ENCODE data around the gene NAB2. TPM values are rescaled to one million over a fixed set of nuclear protein-coding genes. Genes with fewer than 3 reads are reported as not detected.
"Not testable (repeated sequence)": the region's sequence is repeated elsewhere in the genome, so short reads cannot be mapped to it uniquely, and the experiment has no call there.

The NAB2 gene
- total and polyA plus RNA-seq, 2 donors (not counting 3 experiments of a cell fraction or from before 2014, with no cell fraction given): 14.6 to 15.9 TPM

GRCh38 chr12:57120718-57121117, 31.8 kb downstream of the NAB2 start:
- H3K9ac ChIP-seq (replicated peaks; ENCODE audit: extremely low read depth, insufficient read depth, low read length); H4K20me1 ChIP-seq (replicated peaks; ENCODE audit: control insufficient read depth, extremely low read depth, insufficient read depth, low read length); H3K79me2 ChIP-seq (ENCODE audit: control insufficient read depth, insufficient read depth, low read length); H3K4me3 ChIP-seq (replicated peaks in 1 of 3; ENCODE audit: insufficient read depth in 1 of 3, low read depth in 1 of 3, low read length in 3 of 3); H3K27ac ChIP-seq (ENCODE audit: insufficient read depth, low read depth, low read length); FAIRE-seq; H3K9me1 ChIP-seq (replicated peaks; ENCODE audit: control insufficient read depth, extremely low read depth, insufficient read depth, low read length); H3K36me3 ChIP-seq (ENCODE audit: control insufficient read depth in 2 of 2, extremely low read depth in 1 of 2, insufficient read depth in 2 of 2, low read length in 2 of 2); H3K4me1 ChIP-seq (ENCODE audit: control insufficient read depth, extremely low read depth, insufficient read depth, low read length); H2AFZ ChIP-seq (ENCODE audit: low read depth, low read length); BruUV-seq (replicated peaks); H3K9me3 ChIP-seq (replicated peaks; ENCODE audit: control insufficient read depth, insufficient read depth, low read length); POLR2A ChIA-PET; H3K4me2 ChIP-seq (ENCODE audit: insufficient read depth, low read length); intact Hi-C loops (cut with micrococcal nuclease); DNase-seq (ENCODE audit: low read depth, low spot score): not testable (repeated sequence)
- dilution Hi-C loops (cut with MboI; ENCODE audit: extremely low pct_ligation_motif_present, low sequenced_read_pairs): loop anchor here (5.0 kb wide), 1 partner anchor 52 kb away; no protein-coding TSS in a partner anchor
- CTCF ChIA-PET: interaction anchor here (0.9 to 18.0 kb wide), 6 partner anchors 9 to 122 kb away, joined by 3 to 429 read pairs (median 32); partner anchors contain the start of gene STAT6
- H3K27me3 ChIP-seq (ENCODE audit: control insufficient read depth in 2 of 2, insufficient read depth in 2 of 2, low read length in 2 of 2): peaks cover 10 to 15% of the 10 kb centered on the region in 2 experiments

- intact Hi-C loops (cut with micrococcal nuclease): loop anchor here (1.0 kb wide), 2 partner anchors 49 to 59 kb away; no protein-coding TSS in a partner anchor
Observed at GRCh38 chr12:57123813-57124212, 34.9 kb downstream of the NAB2 start.

More at GRCh38 chr12:57123813-57124212, 34.9 kb downstream of the NAB2 start:
- BruUV-seq (replicated peaks): no TSS peak
- Histone ChIP-seq H3K27ac (ENCODE audit: insufficient read depth, low read depth, low read length) (no peak overlapping the region), H4K20me1 (replicated peaks; ENCODE audit: control insufficient read depth, extremely low read depth, insufficient read depth, low read length) (no peaks in the 10 kb centered on the region), H3K4me3 (replicated peaks in 1 of 3; ENCODE audit: insufficient read depth in 1 of 3, low read depth in 1 of 3, low read length in 3 of 3) (no peak overlapping the region), H3K79me2 (ENCODE audit: control insufficient read depth, insufficient read depth, low read length) (no peaks in the 10 kb centered on the region), H3K4me1 (ENCODE audit: control insufficient read depth, extremely low read depth, insufficient read depth, low read length) (peaks cover 4% of the 10 kb centered on the region), H2AFZ (ENCODE audit: low read depth, low read length) (no peak overlapping the region), H3K9me1 (replicated peaks; ENCODE audit: control insufficient read depth, extremely low read depth, insufficient read depth, low read length) (no peaks in the 10 kb centered on the region), H3K9me3 (replicated peaks; ENCODE audit: control insufficient read depth, insufficient read depth, low read length) (no peaks in the 10 kb centered on the region), H3K27me3 (ENCODE audit: control insufficient read depth in 2 of 2, insufficient read depth in 2 of 2, low read length in 2 of 2) (peaks cover 17 to 31% of the 10 kb centered on the region in 2 experiments), H3K4me2 (ENCODE audit: insufficient read depth, low read length) (no peak overlapping the region), H3K9ac (replicated peaks; ENCODE audit: extremely low read depth, insufficient read depth, low read length) (no peak overlapping the region), H3K36me3 (ENCODE audit: control insufficient read depth in 2 of 2, extremely low read depth in 1 of 2, insufficient read depth in 2 of 2, low read length in 2 of 2) (no peaks in the 10 kb centered on the region)
- FAIRE-seq (no peak), DNase-seq (ENCODE audit: low read depth, low spot score) (no peak)
- POLR2A ChIA-PET: no interaction called here
- CTCF ChIA-PET: interaction anchor here (0.9 to 18.0 kb wide), 24 partner anchors 8 to 440 kb away, joined by 3 to 429 read pairs (median 4); partner anchors contain the start of genes NEMP1, SHMT2 and STAT6
- TF ChIP-seq GATA2 (IDR thresholded peaks at IDR 0.05; ENCODE audit: insufficient read depth, insufficient read length, low read depth, low read length) (no peak), CTCF (IDR thresholded peaks at IDR 0.05; ENCODE audit: extremely low read depth in 1 of 2, insufficient read depth in 1 of 2, low read depth in 1 of 2, low read length in 2 of 2) (no peak)
- dilution Hi-C loops (cut with MboI; ENCODE audit: extremely low pct_ligation_motif_present, low sequenced_read_pairs): loop anchor here (5.0 kb wide), 1 partner anchor 48 kb away; no protein-coding TSS in a partner anchor

Data from endothelial cell of umbilical vein (primary cell).